Fibroblast of lung (primary cell): Measurements from ENCODE around the gene ARMH1.

ENCODE experiments used
- EZH2 ChIP-seq: IDR thresholded peaks from 2 replicates; pipeline ENCODE4 v1.5.1; 2012; ENCODE audit warnings: low read length, control low read depth, mild to moderate bottlenecking; ENCODE audit errors: missing control alignments
- TF ChIP-seq, protein P1 (sequence below), 2 donors: IDR thresholded peaks in 1 of 2; conservative IDR thresholded peaks in 1 of 2; 1 replicate in 1 of 2; 2 replicates in 1 of 2; pipeline ENCODE4 v1.5.1; 2011 to 2012; ENCODE audit warnings: low read length in 2 of 2, control low read depth in 1 of 2, inconsistent platforms in 1 of 2, low read depth in 1 of 2, mild to moderate bottlenecking in 1 of 2

DNA sequence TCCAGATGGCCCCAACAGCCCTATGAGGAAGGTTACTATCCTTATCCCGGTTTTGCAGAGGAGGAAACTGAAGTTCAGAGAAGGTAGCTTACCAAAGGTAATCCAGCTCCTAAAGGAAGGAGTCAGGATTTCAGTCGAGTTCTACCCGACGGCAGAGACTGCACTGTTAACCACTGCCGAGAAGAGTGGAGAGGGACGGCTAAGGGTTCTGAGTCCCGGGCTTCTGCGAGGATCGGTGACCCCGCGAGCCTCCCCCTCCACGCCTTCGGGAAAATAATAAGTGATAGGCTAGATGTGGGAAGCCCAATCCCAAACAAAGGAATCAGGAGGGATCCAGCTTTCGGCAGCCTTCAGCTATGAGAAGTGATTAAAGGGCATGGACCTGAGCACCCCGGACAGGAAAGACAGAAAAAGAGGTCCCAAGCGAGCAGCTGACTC lies 820 bp upstream of the ARMH1 start:
- TF ChIP-seq, protein P1, sequence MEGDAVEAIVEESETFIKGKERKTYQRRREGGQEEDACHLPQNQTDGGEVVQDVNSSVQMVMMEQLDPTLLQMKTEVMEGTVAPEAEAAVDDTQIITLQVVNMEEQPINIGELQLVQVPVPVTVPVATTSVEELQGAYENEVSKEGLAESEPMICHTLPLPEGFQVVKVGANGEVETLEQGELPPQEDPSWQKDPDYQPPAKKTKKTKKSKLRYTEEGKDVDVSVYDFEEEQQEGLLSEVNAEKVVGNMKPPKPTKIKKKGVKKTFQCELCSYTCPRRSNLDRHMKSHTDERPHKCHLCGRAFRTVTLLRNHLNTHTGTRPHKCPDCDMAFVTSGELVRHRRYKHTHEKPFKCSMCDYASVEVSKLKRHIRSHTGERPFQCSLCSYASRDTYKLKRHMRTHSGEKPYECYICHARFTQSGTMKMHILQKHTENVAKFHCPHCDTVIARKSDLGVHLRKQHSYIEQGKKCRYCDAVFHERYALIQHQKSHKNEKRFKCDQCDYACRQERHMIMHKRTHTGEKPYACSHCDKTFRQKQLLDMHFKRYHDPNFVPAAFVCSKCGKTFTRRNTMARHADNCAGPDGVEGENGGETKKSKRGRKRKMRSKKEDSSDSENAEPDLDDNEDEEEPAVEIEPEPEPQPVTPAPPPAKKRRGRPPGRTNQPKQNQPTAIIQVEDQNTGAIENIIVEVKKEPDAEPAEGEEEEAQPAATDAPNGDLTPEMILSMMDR (conservative IDR thresholded peaks at IDR 0.05 in 1 of 2, IDR thresholded peaks at IDR 0.05 in 1 of 2; ENCODE audit: low read depth in 1 of 2, low read length in 2 of 2), result no peak
- no peak for TF ChIP-seq EZH2
